HG03064 (cell line): ENCODE measurements around the gene TOMM40L.

Experiments used
- ATAC-seq: cut with Tn5 transposase; IDR thresholded peaks from one replicate; pipeline ENCODE4 v1.9.1; 2021; ENCODE audit warnings: low read depth; ENCODE audit not compliant: unreplicated experiment

Gene TOMM40L

GRCh38 chr1:161196521-161197451, 29.1 kb upstream of the TOMM40L start:
- ATAC-seq = no peak

GRCh38 chr1:161197560-161198193, 28.2 kb upstream of the TOMM40L start:
- no peak for ATAC-seq

- ATAC-seq = no peak
Measured at GRCh38 chr1:161198194-161198896, 27.5 kb upstream of the TOMM40L start.

GRCh38 chr1:161198897-161199431, 26.9 kb upstream of the TOMM40L start, which contains the start of gene ADAMTS4:
TSS of gene ADAMTS4 (minus strand) at chr1:161199054. CDS start at chr1:161198627, 427 bp downstream.
- no peak for ATAC-seq

GRCh38 chr1:161199506-161200139, 26.2 kb upstream of the TOMM40L start:
- no peak for ATAC-seq

GRCh38 chr1:161200421-161200991, 25.4 kb upstream of the TOMM40L start:
- no peak for ATAC-seq

GRCh38 chr1:161200992-161201835, 24.6 kb upstream of the TOMM40L start:
- no peak for ATAC-seq

GRCh38 chr1:161201836-161202712, 23.8 kb upstream of the TOMM40L start, which contains the start of gene NDUFS2:
TSS of gene NDUFS2 (plus strand) at chr1:161202367. CDS start at chr1:161202386, 19 bp downstream.
- peak; percentile 88 for ATAC-seq

GRCh38 chr1:161206411-161207140, 19.3 kb upstream of the TOMM40L start:
- no peak for ATAC-seq

- ATAC-seq = no peak
Measured at GRCh38 chr1:161207173-161207572, 18.7 kb upstream of the TOMM40L start.

- no peak for ATAC-seq
Measured at GRCh38 chr1:161209790-161210409, 16.0 kb upstream of the TOMM40L start.

- no peak for ATAC-seq
Measured at GRCh38 chr1:161214369-161214768, 11.5 kb upstream of the TOMM40L start.

GRCh38 chr1:161215076-161215475, 10.8 kb upstream of the TOMM40L start, which contains the start of gene FCER1G:
TSS of gene FCER1G (plus strand) at chr1:161215295. CDS start at chr1:161215322, 27 bp downstream.
- no peak for ATAC-seq

- peak; percentile 83 for ATAC-seq
Measured at GRCh38 chr1:161216945-161217712, 8.7 kb upstream of the TOMM40L start.

GRCh38 chr1:161217831-161218230, 8.0 kb upstream of the TOMM40L start:
- ATAC-seq = no peak
